Measurements from ENCODE around the gene TENT4B. TPM values are rescaled to one million over a fixed set of nuclear protein-coding genes. Genes with fewer than 3 reads are reported as not detected.

Gene TENT4B
- total RNA-seq, 1 experiment from 2014 or later, result 13.0 TPM

GRCh38 chr16:50213939-50214519 lies 60.9 kb downstream of the TENT4B start:
- H3K27me3 ChIP-seq (ENCODE audit: insufficient read depth, low read length), result no peaks in the 10 kb centered on the region
- no peak overlapping the region for H4K91ac ChIP-seq (ENCODE audit: insufficient read length, low read depth, low read length)
- H3K4me1 ChIP-seq (ENCODE audit: insufficient read depth, low read length), result no peaks in the 10 kb centered on the region
- H3K56ac ChIP-seq (ENCODE audit: insufficient read length, low read depth, low read length), result no peak overlapping the region
- no peak overlapping the region for H2AK5ac ChIP-seq (ENCODE audit: insufficient read length, low read length)
- H2AFZ ChIP-seq (ENCODE audit: low read length), result no peak overlapping the region
- H3K23me2 ChIP-seq (ENCODE audit: insufficient read length, low read depth, low read length, poor library complexity, severe bottlenecking), result no peaks in the 10 kb centered on the region
- no peak overlapping the region for H3K27ac Mint-ChIP-seq
- no peak overlapping the region for H3T11ph ChIP-seq (ENCODE audit: low read length)
- H3K9me3 Mint-ChIP-seq, result no peaks in the 10 kb centered on the region
- no peak for DNase-seq
- no peak overlapping the region for H2BK20ac ChIP-seq (ENCODE audit: low read depth, low read length, poor library complexity, severe bottlenecking)
- H3K79me2 ChIP-seq (ENCODE audit: insufficient read depth, low read length), result no peaks in the 10 kb centered on the region
- peak; percentile 79 for TF ChIP-seq CTCF (conservative IDR thresholded peaks at IDR 0.05)
- H3K9ac ChIP-seq (ENCODE audit: extremely low read depth, insufficient read length, low read length), result no peak overlapping the region
- H4K5ac ChIP-seq (ENCODE audit: insufficient read length, low read depth, low read length), result no peak overlapping the region
- peaks cover 14 to 16% of the 10 kb centered on the region in 2 experiments for H3K4me1 Mint-ChIP-seq
- no peaks in the 10 kb centered on the region for H3K9me3 ChIP-seq (ENCODE audit: control insufficient read depth, low read depth, low read length)
- no peak overlapping the region for H3K23ac ChIP-seq (ENCODE audit: insufficient read length, low read depth, low read length)
- no CpG with 5 or more reads among the region's 4 CpGs for WGBS (ENCODE audit: extremely low coverage, insufficient read length, low lambda C conversion rate)
- no peak overlapping the region for H3K18ac ChIP-seq (ENCODE audit: insufficient read length, low read depth, low read length)
- H2BK15ac ChIP-seq (ENCODE audit: low read depth, low read length), result no peak overlapping the region
- H3K79me1 ChIP-seq (ENCODE audit: insufficient read depth, low read depth, low read length, poor library complexity, severe bottlenecking), result no peaks in the 10 kb centered on the region
- H3K14ac ChIP-seq (ENCODE audit: insufficient read depth, low read length), result no peak overlapping the region
- H3K27me3 Mint-ChIP-seq (ENCODE audit: low read depth), result no peaks in the 10 kb centered on the region
- no peak overlapping the region for H2BK5ac ChIP-seq (ENCODE audit: insufficient read length, low read length)
- H3K4me3 Mint-ChIP-seq, result no peak overlapping the region
- H3K36me3 Mint-ChIP-seq (ENCODE audit: insufficient read depth in 1 of 3, low read depth in 3 of 3), result peaks cover 9 to 42% (median 29%) of the 10 kb centered on the region in 3 experiments; a peak in 6 of 7 replicates
- no peak overlapping the region for H2BK120ac ChIP-seq (ENCODE audit: low read depth, low read length, poor library complexity, severe bottlenecking)
- no peak overlapping the region for H3K4me2 ChIP-seq (ENCODE audit: insufficient read depth, insufficient read length, low read length)
- H4K20me1 ChIP-seq (ENCODE audit: control insufficient read depth, insufficient read depth, insufficient read length), result no peaks in the 10 kb centered on the region
- no peak overlapping the region for H2BK12ac ChIP-seq (ENCODE audit: insufficient read length, low read depth, low read length)
- no peak overlapping the region for H3K4ac ChIP-seq (ENCODE audit: low read depth, low read length)
- H4K8ac ChIP-seq (replicated peaks; ENCODE audit: insufficient read length, low read depth, low read length), result no peak overlapping the region
- no peak overlapping the region for H3K27ac ChIP-seq (ENCODE audit: insufficient read length, low read depth, low read length)
